GM12874 (cell line): ENCODE measurements around the gene ATP6V0A4.

Experiments used
- TF ChIP-seq, protein P1 (sequence below): IDR thresholded peaks from 2 replicates; pipeline ENCODE4 v1.5.1; 2011; ENCODE audit warnings: low read depth, mild to moderate bottlenecking, control low read depth, low read length, moderate library complexity; ENCODE audit not compliant: insufficient read depth

Gene ATP6V0A4

DNA sequence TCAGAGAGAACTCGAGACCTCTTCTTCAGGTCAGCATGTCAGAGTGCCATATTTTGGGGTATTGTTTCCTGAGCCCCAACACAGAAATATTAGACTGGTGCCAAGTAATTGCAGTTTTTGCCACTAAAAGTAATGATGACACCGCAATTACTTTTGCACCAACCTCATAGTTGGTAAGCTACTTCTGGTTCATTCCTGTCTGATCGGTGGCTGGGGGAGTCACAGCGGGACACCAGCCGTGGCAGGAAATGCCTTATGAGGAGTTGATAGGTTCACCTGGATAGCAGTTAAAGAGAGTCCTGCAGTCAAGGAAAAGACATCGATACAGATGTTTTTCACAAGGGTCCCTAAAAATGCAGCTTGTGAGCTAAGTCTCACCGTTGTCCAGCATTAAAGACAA is 23.9 kb upstream of the ATP6V0A4 start:
- TF ChIP-seq, protein P1, sequence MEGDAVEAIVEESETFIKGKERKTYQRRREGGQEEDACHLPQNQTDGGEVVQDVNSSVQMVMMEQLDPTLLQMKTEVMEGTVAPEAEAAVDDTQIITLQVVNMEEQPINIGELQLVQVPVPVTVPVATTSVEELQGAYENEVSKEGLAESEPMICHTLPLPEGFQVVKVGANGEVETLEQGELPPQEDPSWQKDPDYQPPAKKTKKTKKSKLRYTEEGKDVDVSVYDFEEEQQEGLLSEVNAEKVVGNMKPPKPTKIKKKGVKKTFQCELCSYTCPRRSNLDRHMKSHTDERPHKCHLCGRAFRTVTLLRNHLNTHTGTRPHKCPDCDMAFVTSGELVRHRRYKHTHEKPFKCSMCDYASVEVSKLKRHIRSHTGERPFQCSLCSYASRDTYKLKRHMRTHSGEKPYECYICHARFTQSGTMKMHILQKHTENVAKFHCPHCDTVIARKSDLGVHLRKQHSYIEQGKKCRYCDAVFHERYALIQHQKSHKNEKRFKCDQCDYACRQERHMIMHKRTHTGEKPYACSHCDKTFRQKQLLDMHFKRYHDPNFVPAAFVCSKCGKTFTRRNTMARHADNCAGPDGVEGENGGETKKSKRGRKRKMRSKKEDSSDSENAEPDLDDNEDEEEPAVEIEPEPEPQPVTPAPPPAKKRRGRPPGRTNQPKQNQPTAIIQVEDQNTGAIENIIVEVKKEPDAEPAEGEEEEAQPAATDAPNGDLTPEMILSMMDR: no peak

- TF ChIP-seq, protein P1: no peak
Observed at GRCh38 chr7:138819625-138820024, 21.6 kb upstream of the ATP6V0A4 start.

GRCh38 chr7:138816650-138817049 is 18.7 kb upstream of the ATP6V0A4 start:
- TF ChIP-seq, protein P1: no peak

DNA sequence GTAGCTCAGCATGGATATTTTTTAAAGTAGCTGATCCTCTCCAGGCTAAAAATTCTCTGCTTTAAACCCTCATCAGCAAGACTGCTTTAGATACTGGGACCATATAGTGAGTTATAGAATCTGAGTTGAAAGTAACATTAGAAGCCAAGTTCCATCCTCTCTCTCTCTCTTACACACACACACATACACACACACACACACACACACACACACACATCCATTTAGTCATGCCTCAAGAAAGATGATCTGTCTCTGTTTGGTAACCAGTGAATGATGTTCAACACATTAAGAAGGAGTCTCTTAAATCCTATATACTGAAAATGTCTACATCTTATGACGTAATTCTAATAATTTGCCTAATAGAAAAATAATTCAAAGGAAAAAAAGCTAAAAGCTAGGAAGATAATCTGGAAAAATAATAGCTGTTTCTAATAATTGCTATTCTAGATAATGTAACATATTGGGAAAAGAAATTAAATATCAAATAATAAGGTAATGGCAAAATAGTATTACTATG is 16.9 kb upstream of the ATP6V0A4 start:
- TF ChIP-seq, protein P1: no peak

DNA sequence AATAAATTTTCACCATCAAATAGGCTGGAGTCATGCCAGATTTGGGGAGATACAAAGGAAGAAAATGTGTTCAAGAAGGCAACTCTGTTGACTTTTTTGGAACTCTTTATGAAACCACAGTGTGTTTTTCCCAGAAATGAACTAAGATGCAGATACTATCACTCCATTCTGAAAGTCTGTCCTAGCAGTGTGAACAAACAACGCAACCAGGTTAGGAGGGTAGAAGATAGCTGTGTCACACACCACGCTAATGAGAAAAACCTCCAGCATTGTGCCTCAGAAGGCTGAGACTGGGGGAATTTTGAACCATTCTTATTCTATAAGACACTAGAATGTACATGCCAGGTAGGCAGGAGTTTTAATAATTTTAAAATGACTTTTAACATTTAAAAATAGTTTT is 15.9 kb upstream of the ATP6V0A4 start:
- TF ChIP-seq, protein P1: no peak

GRCh38 chr7:138809346-138809745 is 11.3 kb upstream of the ATP6V0A4 start:
- TF ChIP-seq, protein P1: no peak

DNA sequence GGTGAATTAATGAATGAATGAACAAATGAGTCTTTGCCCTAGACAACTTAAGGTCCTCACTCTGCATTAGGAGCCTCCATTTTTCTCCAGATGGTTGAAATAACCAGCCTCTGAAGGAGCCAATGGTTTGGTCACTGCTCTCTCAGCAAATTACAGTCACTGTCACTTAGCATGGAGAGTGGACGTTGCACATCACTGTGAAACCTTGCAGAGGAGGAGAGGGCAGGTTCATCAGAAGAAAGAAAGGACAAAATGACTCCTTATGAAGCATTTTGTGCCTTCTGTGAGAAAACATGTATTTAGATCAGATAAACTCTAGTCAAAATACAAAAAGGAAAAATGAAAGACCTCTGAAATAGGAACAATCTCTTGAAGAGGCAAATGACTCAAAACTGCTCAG is 6.6 kb upstream of the ATP6V0A4 start:
- TF ChIP-seq, protein P1: no peak
